OCI-LY1 (cell line): Measurements from ENCODE around the gene ZCCHC8.

Source experiments
- H2AFZ ChIP-seq: fragments of 200-600 bp; sonication (generic), shearing (Covaris generic); 2 replicates; pipeline ENCODE4 v1.6.0; 2014; ENCODE audit warnings: antibody characterized with exemption, mild to moderate bottlenecking, low read length
- H3F3A ChIP-seq: fragments of 200-600 bp; sonication (generic), shearing (Covaris generic); 2 replicates; pipeline ENCODE4 v1.6.0; 2014; ENCODE audit warnings: mild to moderate bottlenecking, antibody characterized with exemption, low read length, moderate library complexity; ENCODE audit not compliant: insufficient read depth
- H3K27ac ChIP-seq: fragments of 200-600 bp; sonication (generic); 2 replicates; pipeline ENCODE4 v1.5.1; 2014; ENCODE audit warnings: low read length, mixed run types, mild to moderate bottlenecking, low read depth; ENCODE audit not compliant: poor library complexity, severe bottlenecking
- H3K27me3 ChIP-seq: fragments of 200-600 bp; sonication (generic); 2 replicates; pipeline ENCODE4 v1.6.0; 2014; ENCODE audit warnings: antibody characterized with exemption, mild to moderate bottlenecking, low read length, moderate library complexity; ENCODE audit not compliant: insufficient read depth
- H3K36me3 ChIP-seq: fragments of 200-600 bp; sonication (generic); 2 replicates; pipeline ENCODE4 v1.6.1; 2014; ENCODE audit warnings: mild to moderate bottlenecking, antibody characterized with exemption, low read length, moderate library complexity, mixed read lengths; ENCODE audit not compliant: insufficient read depth
- H3K4me1 ChIP-seq: fragments of 200-600 bp; sonication (generic); 2 replicates; pipeline ENCODE4 v1.5.1; 2014; ENCODE audit warnings: mild to moderate bottlenecking, low read length, moderate library complexity; ENCODE audit not compliant: insufficient read depth, severe bottlenecking
- H3K4me2 ChIP-seq: fragments of 200-600 bp; sonication (generic), shearing (Covaris generic); 2 replicates; pipeline ENCODE4 v1.6.1; 2014; ENCODE audit warnings: low read length
- H3K4me3 ChIP-seq: fragments of 200-600 bp; sonication (generic); 2 replicates; pipeline ENCODE4 v1.5.1; 2014; ENCODE audit warnings: low read length, low read depth, mild to moderate bottlenecking, mixed read lengths; ENCODE audit not compliant: poor library complexity, severe bottlenecking
- H3K79me2 ChIP-seq: fragments of 200-600 bp; shearing (Covaris generic); 2 replicates; pipeline ENCODE4 v1.6.1; 2016; ENCODE audit warnings: mixed run types, low read length, mixed read lengths; ENCODE audit not compliant: insufficient read depth
- H3K9ac ChIP-seq: fragments of 200-600 bp; sonication (generic), shearing (Covaris generic); 2 replicates; pipeline ENCODE4 v1.6.1; 2014; ENCODE audit warnings: mild to moderate bottlenecking, low read length, mixed read lengths
- H3K9me2 ChIP-seq: fragments of 200-600 bp; sonication (generic), shearing (Covaris generic); 2 replicates; pipeline ENCODE4 v1.6.1; 2014; ENCODE audit warnings: low read depth, mild to moderate bottlenecking, low read length, mixed read lengths
- H3K9me3 ChIP-seq: fragments of 200-600 bp; shearing (Covaris generic); 2 replicates; pipeline ENCODE4 v1.6.1; 2014; ENCODE audit warnings: low read length, mixed read lengths
- H4K20me1 ChIP-seq: fragments of 200-600 bp; sonication (generic), shearing (Covaris generic); 2 replicates; pipeline ENCODE4 v1.6.0; 2016; ENCODE audit warnings: mild to moderate bottlenecking, low read length; ENCODE audit not compliant: insufficient read depth
- CTCF ChIP-seq: fragments of 200-600 bp; sonication (generic), shearing (Covaris generic); IDR thresholded peaks from 2 replicates; pipeline ENCODE4 v1.5.1; 2017; ENCODE audit warnings: mild to moderate bottlenecking, antibody characterized with exemption, low read length, moderate library complexity, mixed read lengths
- EZH2 ChIP-seq: fragments of 200-600 bp; sonication (generic), shearing (Covaris generic); IDR thresholded peaks from 2 replicates; pipeline ENCODE4 v1.8.0; 2017; ENCODE audit warnings: borderline replicate concordance, mixed run types, mild to moderate bottlenecking, antibody characterized with exemption, low read length, moderate library complexity, mixed read lengths

ZCCHC8 gene

GRCh38 chr12:122527478-122527944 is 26.8 kb upstream of the ZCCHC8 start:
- H3K36me3 ChIP-seq: peaks cover 74% of the 10 kb centered on the region
- no peaks in the 10 kb centered on the region for H4K20me1 ChIP-seq
- H3K27ac ChIP-seq: peak overlapping the region; percentile 79
- H2AFZ ChIP-seq: no peak overlapping the region
- no peaks in the 10 kb centered on the region for H3K27me3 ChIP-seq
- H3K9me3 ChIP-seq: no peaks in the 10 kb centered on the region
- peaks cover 70% of the 10 kb centered on the region for H3K79me2 ChIP-seq
- TF ChIP-seq CTCF: no peak
- TF ChIP-seq EZH2: no peak
- H3K4me1 ChIP-seq: peaks cover 43% of the 10 kb centered on the region
- H3K9me2 ChIP-seq: no peaks in the 10 kb centered on the region
- peak overlapping the region; percentile 76 for H3K9ac ChIP-seq
- peak overlapping the region; percentile 95 for H3K4me2 ChIP-seq
- no peaks in the 10 kb centered on the region for H3F3A ChIP-seq
- peak overlapping the region; percentile 97 for H3K4me3 ChIP-seq

DNA sequence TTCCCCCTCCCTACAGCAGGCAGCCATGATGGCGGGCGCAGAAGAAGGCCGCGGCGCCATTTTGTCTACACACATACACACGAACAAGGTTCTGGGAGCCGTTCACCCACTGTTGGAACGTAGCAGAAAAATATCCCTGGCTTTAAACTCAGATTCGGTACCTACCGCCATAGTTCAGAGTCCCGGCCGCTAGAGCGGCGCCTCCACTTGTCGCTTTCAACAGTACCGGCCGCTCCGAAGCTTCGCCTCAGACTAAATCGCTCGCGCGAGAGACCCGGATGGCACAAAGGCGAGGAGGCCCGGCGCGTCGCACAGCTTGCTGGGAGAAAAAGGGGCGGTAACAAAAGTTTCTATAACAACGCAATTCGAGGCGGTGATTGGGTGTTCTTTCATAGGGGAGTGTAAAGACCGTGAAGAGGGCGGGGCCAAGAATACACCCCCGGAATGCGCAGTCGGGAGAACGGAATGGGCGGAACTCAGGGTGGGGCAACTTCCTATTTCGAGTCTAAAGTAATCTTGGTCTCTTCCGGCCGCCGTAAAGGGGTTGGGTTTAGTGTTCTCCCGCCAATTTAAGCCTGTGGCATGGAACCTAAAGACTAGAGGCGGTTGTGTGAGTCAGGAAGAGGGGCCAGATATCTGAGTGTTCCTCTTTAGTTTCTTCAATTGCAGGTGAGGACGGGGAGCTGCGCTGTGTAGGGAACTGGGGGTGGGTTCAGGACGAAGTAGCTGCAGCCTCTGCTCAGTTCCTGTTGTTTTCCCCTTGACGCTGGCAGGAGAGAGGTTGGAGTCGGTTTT is 26.1 kb upstream of the ZCCHC8 start, which contains the start of the genes KNTC1 and RSRC2:
Gene KNTC1, plus strand, starts transcription at position 567 of the 795 bp plus-strand sequence. CDS start 2,815 bp downstream, outside the sequence.
Gene RSRC2, minus strand, starts transcription at position 254 of the 795 bp plus-strand sequence. Its CDS starts 83 bp downstream, at position 171.
- Histone ChIP-seq H2AFZ (no peak within 1 kb of the TSS), H3K4me1 (peaks cover 43% of the 10 kb centered on the region), H3K9me3 (no peaks in the 10 kb centered on the region), H3F3A (no peaks in the 10 kb centered on the region), H3K9me2 (no peaks in the 10 kb centered on the region), H3K27ac (peak within 1 kb of the TSS; percentile 85), H3K79me2 (peaks cover 73% of the 10 kb centered on the region), H4K20me1 (no peaks in the 10 kb centered on the region), H3K36me3 (peaks cover 74% of the 10 kb centered on the region), H3K27me3 (no peaks in the 10 kb centered on the region), H3K4me3 (peak within 1 kb of the TSS; percentile 97), H3K4me2 (peak within 1 kb of the TSS; percentile 95), H3K9ac (peak within 1 kb of the TSS; percentile 99)
- TF ChIP-seq CTCF: no peak
- TF ChIP-seq EZH2: no peak

DNA sequence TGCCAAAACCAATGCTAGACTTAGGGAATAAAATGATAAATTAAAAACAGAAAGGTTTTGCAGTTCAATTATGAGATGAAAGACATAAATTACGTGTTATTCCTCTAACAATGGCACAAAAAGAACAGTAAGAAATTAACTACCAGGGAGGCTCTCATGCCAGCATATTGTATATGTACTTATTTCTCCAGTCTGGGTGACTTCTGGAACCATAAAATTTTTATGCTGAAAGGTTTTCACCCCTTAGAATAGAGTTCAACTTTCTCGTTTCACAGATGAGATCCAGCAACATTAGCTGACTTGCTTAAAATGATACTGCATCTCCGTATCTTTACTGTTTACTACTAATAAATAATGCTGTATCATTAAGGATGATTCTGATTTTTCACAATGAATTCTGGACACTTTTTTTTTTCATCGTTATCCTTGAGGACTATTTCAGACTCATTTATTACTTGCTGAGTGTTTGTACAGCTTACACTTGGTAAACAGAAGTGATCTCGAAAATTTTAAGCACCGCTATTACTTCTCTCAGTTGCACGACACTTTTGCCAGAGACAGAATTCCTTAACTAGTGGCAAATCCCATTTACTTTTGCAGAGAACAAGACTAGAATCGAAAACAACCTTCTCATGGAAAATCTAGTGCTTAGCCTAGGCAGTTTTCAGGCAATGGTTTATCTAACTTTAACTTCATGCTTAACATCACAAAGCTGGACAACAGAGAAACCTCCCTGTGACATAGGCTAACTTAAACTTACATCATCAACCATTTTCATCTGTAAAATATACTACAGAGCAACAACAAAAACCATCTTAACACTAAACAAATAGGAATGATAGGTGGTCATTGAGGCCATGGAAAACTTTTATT is 23.4 kb upstream of the ZCCHC8 start:
- Histone ChIP-seq H3K27ac (no peak overlapping the region), H3F3A (no peaks in the 10 kb centered on the region), H3K4me1 (peaks cover 35% of the 10 kb centered on the region), H3K9ac (peak overlapping the region; percentile 99), H3K9me2 (no peaks in the 10 kb centered on the region), H4K20me1 (no peaks in the 10 kb centered on the region), H3K9me3 (no peaks in the 10 kb centered on the region), H3K36me3 (peaks cover 77% of the 10 kb centered on the region), H3K4me2 (peak overlapping the region; percentile 91), H2AFZ (no peak overlapping the region), H3K79me2 (peaks cover 86% of the 10 kb centered on the region), H3K4me3 (peak overlapping the region; percentile 97), H3K27me3 (no peaks in the 10 kb centered on the region)
- TF ChIP-seq EZH2: no peak
